Measurements from ENCODE around the gene UNC79.

Gene UNC79

GRCh38 chr14:93707475-93707874, 276.7 kb downstream of the UNC79 start:
- Histone ChIP-seq H3K4me1 (ENCODE audit: control insufficient read depth, insufficient read depth, low read length) (no peaks in the 10 kb centered on the region), H3K9me3 (ENCODE audit: control insufficient read depth, insufficient read depth, low read depth, low read length) (no peaks in the 10 kb centered on the region), H3K27ac (ENCODE audit: extremely low read depth, low read depth, low read length) (no peak overlapping the region), H3K4me3 (ENCODE audit: low read depth, low read length) (no peak overlapping the region), H3K36me3 (ENCODE audit: control insufficient read depth in 2 of 2, insufficient read depth in 1 of 2, low read length in 2 of 2) (no peaks in the 10 kb centered on the region)
- ChIA-PET CTCF (no interaction called here), POLR2A (no interaction called here)
- no peak for TF ChIP-seq ZNF548 (tag by site-specific recombination; IDR thresholded peaks at IDR 0.05)
- no peak for TF ChIP-seq ZNF654 (tag by site-specific recombination; IDR thresholded peaks at IDR 0.05; ENCODE audit: low read depth)
- TF ChIP-seq EGR2 (tag by site-specific recombination; IDR thresholded peaks at IDR 0.05; ENCODE audit: low read depth): no peak
- no peak for TF ChIP-seq ZSCAN23 (tag by site-specific recombination; IDR thresholded peaks at IDR 0.05)
- TF ChIP-seq ZNF37A (tag by site-specific recombination; IDR thresholded peaks at IDR 0.05): no peak
- no peak for TF ChIP-seq ZNF610 (tag by site-specific recombination; IDR thresholded peaks at IDR 0.05; ENCODE audit: borderline replicate concordance)
- no peak for TF ChIP-seq ZNF544 (tag by site-specific recombination; IDR thresholded peaks at IDR 0.05)
- TF ChIP-seq, protein P1, sequence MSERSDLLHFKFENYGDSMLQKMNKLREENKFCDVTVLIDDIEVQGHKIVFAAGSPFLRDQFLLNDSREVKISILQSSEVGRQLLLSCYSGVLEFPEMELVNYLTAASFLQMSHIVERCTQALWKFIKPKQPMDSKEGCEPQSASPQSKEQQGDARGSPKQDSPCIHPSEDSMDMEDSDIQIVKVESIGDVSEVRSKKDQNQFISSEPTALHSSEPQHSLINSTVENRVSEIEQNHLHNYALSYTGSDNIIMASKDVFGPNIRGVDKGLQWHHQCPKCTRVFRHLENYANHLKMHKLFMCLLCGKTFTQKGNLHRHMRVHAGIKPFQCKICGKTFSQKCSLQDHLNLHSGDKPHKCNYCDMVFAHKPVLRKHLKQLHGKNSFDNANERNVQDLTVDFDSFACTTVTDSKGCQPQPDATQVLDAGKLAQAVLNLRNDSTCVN (tag by site-specific recombination; optimal IDR thresholded peaks at IDR 0.05): no peak
- no peak for TF ChIP-seq SCRT2 (tag by site-specific recombination; IDR thresholded peaks at IDR 0.05)
- no peak for TF ChIP-seq ZNF341 (tag by site-specific recombination; IDR thresholded peaks at IDR 0.05; ENCODE audit: low read depth)
- no peak for TF ChIP-seq ZNF214 (tag by site-specific recombination; IDR thresholded peaks at IDR 0.05; ENCODE audit: borderline replicate concordance)
- TF ChIP-seq, protein P2, sequence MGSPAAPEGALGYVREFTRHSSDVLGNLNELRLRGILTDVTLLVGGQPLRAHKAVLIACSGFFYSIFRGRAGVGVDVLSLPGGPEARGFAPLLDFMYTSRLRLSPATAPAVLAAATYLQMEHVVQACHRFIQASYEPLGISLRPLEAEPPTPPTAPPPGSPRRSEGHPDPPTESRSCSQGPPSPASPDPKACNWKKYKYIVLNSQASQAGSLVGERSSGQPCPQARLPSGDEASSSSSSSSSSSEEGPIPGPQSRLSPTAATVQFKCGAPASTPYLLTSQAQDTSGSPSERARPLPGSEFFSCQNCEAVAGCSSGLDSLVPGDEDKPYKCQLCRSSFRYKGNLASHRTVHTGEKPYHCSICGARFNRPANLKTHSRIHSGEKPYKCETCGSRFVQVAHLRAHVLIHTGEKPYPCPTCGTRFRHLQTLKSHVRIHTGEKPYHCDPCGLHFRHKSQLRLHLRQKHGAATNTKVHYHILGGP (tag by site-specific recombination; IDR thresholded peaks at IDR 0.05): no peak
- TF ChIP-seq ZSCAN4 (tag by site-specific recombination; IDR thresholded peaks at IDR 0.05): no peak
- TF ChIP-seq ZNF529 (tag by site-specific recombination; IDR thresholded peaks at IDR 0.05; ENCODE audit: insufficient replicate concordance): no peak
- TF ChIP-seq ZNF621 (tag by site-specific recombination; IDR thresholded peaks at IDR 0.05): no peak

DNA sequence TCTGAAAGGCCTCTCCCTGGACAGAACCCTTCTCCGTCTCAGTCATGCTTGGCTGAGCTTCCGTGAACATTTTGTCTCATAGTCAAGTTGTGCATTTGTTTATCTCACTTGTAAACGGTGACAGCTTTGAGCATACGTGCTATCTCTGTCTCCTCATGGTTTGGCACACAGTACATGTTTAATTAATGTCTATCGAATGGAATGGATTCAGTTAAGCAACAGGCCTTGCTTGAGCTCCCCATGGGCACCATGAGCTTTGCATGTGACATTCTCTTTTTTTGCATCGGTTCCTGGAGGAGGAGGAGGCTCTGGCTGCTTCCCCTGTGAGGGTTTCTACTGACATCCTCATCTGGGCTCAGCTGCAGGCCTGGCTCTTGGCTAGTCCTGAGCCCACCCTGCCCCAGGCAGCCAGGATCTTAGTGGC, 277.6 kb downstream of the UNC79 start:
- TF ChIP-seq ZNF174 (tag by site-specific recombination; IDR thresholded peaks at IDR 0.05) (no peak), ZNF221 (tag by site-specific recombination; IDR thresholded peaks at IDR 0.05; ENCODE audit: borderline replicate concordance) (no peak), ZIC2 (tag by site-specific recombination; IDR thresholded peaks at IDR 0.05) (no peak), ZNF274 (IDR thresholded peaks at IDR 0.05; ENCODE audit: low read length) (no peak), ZNF274 (tag by site-specific recombination; IDR thresholded peaks at IDR 0.05; ENCODE audit: borderline replicate concordance) (no peak), RBAK (tag by site-specific recombination; IDR thresholded peaks at IDR 0.05) (no peak), ZNF335 (tag by site-specific recombination; conservative IDR thresholded peaks at IDR 0.05) (no peak), ZXDB (tag by site-specific recombination; IDR thresholded peaks at IDR 0.05) (no peak), REPIN1 (tag by site-specific recombination; IDR thresholded peaks at IDR 0.05; ENCODE audit: low read depth) (no peak), ZBTB7A (tag by site-specific recombination; IDR thresholded peaks at IDR 0.05; ENCODE audit: low read depth) (no peak), ZNF670 (tag by site-specific recombination; IDR thresholded peaks at IDR 0.05; ENCODE audit: low read depth) (no peak), ZNF23 (tag by site-specific recombination; IDR thresholded peaks at IDR 0.05; ENCODE audit: borderline replicate concordance) (no peak), ZNF133 (tag by site-specific recombination; IDR thresholded peaks at IDR 0.05) (no peak), ZNF354C (tag by site-specific recombination; IDR thresholded peaks at IDR 0.05; ENCODE audit: borderline replicate concordance, low read depth) (no peak), BCL11B (tag by site-specific recombination; IDR thresholded peaks at IDR 0.05; ENCODE audit: low read depth) (no peak)
- TF ChIP-seq, protein P3, sequence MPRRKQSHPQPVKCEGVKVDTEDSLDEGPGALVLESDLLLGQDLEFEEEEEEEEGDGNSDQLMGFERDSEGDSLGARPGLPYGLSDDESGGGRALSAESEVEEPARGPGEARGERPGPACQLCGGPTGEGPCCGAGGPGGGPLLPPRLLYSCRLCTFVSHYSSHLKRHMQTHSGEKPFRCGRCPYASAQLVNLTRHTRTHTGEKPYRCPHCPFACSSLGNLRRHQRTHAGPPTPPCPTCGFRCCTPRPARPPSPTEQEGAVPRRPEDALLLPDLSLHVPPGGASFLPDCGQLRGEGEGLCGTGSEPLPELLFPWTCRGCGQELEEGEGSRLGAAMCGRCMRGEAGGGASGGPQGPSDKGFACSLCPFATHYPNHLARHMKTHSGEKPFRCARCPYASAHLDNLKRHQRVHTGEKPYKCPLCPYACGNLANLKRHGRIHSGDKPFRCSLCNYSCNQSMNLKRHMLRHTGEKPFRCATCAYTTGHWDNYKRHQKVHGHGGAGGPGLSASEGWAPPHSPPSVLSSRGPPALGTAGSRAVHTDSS (tag by site-specific recombination; IDR thresholded peaks at IDR 0.05): no peak
- TF ChIP-seq, protein P4, sequence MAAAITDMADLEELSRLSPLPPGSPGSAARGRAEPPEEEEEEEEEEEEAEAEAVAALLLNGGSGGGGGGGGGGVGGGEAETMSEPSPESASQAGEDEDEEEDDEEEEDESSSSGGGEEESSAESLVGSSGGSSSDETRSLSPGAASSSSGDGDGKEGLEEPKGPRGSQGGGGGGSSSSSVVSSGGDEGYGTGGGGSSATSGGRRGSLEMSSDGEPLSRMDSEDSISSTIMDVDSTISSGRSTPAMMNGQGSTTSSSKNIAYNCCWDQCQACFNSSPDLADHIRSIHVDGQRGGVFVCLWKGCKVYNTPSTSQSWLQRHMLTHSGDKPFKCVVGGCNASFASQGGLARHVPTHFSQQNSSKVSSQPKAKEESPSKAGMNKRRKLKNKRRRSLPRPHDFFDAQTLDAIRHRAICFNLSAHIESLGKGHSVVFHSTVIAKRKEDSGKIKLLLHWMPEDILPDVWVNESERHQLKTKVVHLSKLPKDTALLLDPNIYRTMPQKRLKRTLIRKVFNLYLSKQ (tag by site-specific recombination; IDR thresholded peaks at IDR 0.05; ENCODE audit: borderline replicate concordance): no peak
- Histone ChIP-seq H3K4me3 (ENCODE audit: low read depth, low read length) (no peak overlapping the region), H3K9me3 (ENCODE audit: control insufficient read depth, insufficient read depth, low read depth, low read length) (no peaks in the 10 kb centered on the region), H3K4me1 (ENCODE audit: control insufficient read depth, insufficient read depth, low read length) (no peaks in the 10 kb centered on the region), H3K27ac (ENCODE audit: extremely low read depth, low read depth, low read length) (no peak overlapping the region), H3K36me3 (ENCODE audit: control insufficient read depth in 2 of 2, insufficient read depth in 1 of 2, low read length in 2 of 2) (no peaks in the 10 kb centered on the region)
- CTCF ChIA-PET: interaction anchor here (0.7 kb wide), 1 partner anchor 52 kb away, joined by 4 read pairs; no protein-coding TSS in a partner anchor
- POLR2A ChIA-PET: no interaction called here

All from HEK293 (cell line).